HG03469 (cell line): ENCODE results near the gene MAT2B.
A peak's percentile ranks its signal among the peaks of the same experiment; 100 is the strongest.

Experiments used
- ATAC-seq: cut with Tn5 transposase; IDR thresholded peaks from one replicate; pipeline ENCODE4 v1.9.1; 2021; ENCODE audit warnings: mild to moderate bottlenecking, moderate library complexity, moderate number of reproducible peaks; ENCODE audit not compliant: unreplicated experiment

Gene MAT2B

GRCh38 chr5:163505368-163506094 is at the start of gene MAT2B:
Gene MAT2B, plus strand, starts transcription at chr5:163505619. Its CDS starts 68 bp downstream, at chr5:163505687.
- ATAC-seq = peak; percentile 74

- ATAC-seq = no peak
These were observed 49.3 kb upstream of the MAT2B start for GRCh38 chr5:163456029-163456589.

- ATAC-seq = no peak
These were observed 48.6 kb upstream of the MAT2B start for GRCh38 chr5:163456840-163457239.

GRCh38 chr5:163458778-163459385 is 46.5 kb upstream of the MAT2B start:
- no peak for ATAC-seq

DNA sequence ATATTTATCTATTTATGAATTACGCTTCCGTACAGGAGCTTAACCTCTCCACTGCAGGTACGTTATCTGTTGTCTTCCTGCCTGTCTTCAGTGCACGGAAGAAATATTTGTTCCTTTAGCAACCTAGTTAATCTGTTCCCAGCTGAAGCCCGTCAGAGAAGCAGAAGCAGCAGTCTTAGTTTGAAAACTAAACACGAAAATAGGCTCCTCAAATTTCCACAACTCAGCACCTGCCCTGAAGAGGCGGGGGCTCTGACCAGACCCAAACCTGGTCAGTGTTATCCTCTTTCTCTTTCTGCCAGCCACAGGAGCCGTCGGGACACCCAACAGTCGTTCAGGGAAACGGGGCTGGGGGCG is 46.0 kb upstream of the MAT2B start:
- peak; percentile 0 for ATAC-seq

DNA sequence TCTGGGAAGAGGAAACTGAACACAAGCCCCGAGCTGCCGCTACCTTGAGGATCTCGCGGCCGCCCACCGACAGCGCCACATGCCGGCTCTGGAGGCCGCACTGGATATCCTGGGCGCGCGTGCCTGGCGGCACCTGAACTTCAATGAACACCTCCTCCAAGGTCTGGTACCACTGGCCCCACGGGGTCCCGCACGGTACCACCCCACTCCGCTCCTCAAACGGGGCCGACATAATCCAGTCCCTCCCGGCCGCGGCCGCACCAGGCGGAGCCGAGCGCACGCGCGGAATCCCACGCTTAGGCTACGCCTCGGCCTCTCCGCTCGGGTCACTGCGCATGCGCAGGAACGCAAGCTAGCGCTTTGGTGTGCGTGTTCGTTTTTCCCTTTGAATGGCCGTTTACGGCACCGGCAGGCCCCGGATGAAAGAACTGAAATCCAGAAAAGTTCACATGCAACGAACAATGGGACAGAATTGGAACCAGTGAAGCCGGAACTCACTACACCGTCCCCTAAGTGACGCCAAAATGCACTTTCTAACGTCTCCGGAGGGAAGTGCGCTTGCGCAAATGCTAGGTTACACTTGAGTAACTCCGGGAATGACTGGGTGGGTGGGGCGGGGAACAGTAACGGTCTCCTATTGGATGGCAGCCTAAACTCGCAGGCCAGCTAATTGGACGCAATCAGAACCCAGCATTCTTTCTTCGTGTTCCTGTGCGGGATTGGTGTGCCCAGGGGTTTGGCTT is 45.4 kb upstream of the MAT2B start, which contains the start of gene NUDCD2:
NUDCD2 (minus strand) TSS at position 284 of the 743 bp plus-strand sequence; CDS start at position 232, 52 bp downstream.
- ATAC-seq = peak; percentile 69

DNA sequence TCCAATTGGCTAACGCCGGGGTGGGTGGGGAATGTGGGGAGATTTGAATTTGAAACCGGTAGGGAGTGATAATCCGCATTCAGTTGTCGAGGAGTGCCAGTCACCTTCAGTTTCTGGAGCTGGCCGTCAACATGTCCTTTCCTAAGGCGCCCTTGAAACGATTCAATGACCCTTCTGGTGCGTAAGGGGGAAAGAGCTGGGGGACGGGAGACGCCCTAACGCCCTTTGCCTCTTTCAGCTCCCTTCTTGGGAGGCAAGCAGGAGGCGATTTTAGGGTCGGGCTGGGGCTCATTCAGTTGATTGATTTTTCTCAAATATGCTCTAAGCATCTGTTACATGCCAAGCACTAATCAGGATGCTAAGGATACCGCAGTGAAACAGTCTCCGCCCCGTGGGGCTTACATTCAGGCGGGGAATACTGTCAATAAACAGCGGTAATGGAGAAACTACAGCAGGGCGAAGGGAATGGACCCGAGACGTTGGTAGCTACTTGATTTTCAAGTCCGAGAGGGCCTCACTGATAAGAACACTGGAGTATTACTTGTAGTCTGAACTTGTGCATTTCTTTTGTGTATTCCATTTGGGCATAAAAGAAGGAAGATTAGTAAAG is 44.8 kb upstream of the MAT2B start, which contains the start of gene HMMR:
HMMR (plus strand) TSS at position 71 of the 610 bp plus-strand sequence; CDS start at position 132, 61 bp downstream.
- no peak for ATAC-seq

DNA sequence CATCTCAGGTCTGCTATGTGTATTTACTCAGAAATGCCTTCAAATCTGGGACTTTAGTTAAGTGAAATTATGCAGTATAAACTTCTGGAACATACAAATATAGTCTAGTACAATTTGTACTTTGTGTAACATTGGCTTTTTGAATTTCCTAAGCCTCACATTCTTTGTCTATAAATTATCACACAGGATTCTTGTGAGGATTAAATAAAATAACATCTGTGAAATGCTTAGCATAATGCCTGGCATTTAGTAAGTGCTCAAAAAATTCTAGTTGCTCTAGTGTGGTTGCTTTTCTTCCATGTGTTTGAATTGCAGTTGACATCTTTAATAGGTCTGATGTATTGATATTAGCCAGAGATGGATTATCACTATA is 42.4 kb upstream of the MAT2B start:
- no peak for ATAC-seq

GRCh38 chr5:163467682-163468081 is 37.7 kb upstream of the MAT2B start:
- ATAC-seq = no peak

- peak; percentile 90 for ATAC-seq
These were observed 31.7 kb upstream of the MAT2B start for GRCh38 chr5:163473635-163474243.

DNA sequence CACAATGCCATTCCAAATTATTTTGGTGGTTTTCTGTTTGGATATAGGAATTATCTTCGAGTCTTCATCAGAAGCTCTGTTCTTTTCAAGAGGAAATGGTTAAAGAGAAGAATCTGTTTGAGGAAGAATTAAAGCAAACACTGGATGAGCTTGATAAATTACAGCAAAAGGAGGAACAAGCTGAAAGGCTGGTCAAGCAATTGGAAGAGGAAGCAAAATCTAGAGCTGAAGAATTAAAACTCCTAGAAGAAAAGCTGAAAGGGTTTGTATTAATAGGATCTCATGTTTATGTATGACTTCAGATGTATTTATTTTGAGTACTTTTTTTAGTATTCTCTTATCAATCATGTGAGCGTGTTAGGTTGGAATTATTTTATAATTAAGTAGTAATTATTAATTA is 30.0 kb upstream of the MAT2B start:
- ATAC-seq = no peak

- ATAC-seq = no peak
These were observed 27.1 kb upstream of the MAT2B start for GRCh38 chr5:163478126-163478981.

DNA sequence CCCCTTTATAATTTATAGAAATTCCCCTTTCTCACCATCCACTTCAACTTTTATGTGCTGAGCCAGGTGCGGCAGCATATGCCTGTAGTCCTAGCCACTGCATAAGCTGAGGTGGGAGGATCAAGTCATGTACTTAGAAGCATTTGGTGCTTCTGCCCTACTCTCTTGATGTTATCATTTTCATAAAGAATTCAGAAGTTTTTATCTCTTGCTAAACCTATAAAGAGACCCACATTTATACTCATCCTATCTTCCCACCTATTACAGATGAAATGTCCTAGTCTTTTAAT is 26.5 kb upstream of the MAT2B start:
- ATAC-seq = no peak

DNA sequence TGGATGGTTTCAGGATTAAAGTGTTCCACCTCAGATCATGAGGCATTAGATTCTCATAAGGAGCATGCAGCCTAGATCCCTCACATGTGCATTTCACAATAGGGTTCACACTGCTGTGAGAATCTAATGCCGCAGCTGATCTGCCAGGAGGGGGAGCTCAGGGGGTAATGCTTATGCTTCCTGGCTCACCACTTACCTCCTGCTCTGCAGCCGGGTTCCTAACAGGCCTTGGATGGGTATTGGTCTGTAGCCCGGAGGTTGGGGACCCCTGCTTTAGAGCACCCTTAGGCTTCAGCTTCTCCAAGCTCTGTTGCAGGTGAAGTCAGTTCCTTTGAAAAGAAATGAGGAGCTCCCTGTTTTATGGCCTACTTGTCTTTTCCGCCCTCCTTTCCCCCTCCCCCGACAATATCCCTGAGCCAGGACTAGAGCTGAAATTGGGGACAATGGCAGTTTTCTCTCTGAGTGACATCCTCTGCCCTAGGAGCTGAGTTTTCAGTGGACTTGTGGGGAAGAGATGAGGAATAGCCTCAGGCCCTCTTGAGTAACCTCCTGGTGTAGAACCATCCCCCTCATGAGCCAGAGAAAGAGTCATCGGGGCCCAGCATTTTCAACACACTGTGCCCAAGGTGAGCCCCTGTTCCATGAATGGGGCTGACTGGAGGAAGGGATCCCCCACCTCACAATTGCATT is 16.2 kb upstream of the MAT2B start:
- ATAC-seq = no peak

DNA sequence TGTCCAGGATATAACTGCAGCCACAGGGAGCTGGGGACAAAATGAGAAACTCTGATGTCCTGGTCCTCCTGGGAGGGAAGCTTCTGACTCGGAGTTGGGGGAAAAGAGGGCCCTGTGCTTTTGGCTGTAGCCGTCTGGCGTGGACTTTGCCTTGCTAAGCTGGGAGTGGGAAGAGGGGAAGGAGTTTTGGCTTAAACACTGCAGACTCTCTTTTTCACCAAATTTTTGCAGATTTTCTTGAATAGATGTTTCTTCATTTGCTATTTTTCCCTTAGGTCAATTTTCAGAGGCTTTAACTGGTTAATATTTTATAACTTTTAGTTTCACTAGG is 15.7 kb upstream of the MAT2B start:
- no peak for ATAC-seq

DNA sequence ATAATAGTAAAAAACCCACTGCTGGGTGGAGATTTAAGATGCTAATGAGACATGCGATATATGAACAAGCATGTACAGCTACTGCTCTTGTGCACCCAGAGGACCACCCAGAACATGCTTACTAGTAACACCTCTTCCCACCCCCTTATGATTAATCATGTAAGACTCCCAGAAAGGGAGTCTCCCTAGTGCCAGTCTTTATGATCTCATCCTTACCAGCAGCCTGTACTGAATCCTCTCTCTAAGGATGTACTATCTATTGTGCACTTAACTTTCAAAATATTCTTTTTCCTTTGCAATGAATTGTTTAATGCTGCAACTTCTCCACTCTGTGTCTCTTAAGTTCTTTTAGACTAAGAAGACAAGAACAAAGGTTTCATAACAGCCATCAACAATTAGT is 9.1 kb upstream of the MAT2B start:
- ATAC-seq = no peak

DNA sequence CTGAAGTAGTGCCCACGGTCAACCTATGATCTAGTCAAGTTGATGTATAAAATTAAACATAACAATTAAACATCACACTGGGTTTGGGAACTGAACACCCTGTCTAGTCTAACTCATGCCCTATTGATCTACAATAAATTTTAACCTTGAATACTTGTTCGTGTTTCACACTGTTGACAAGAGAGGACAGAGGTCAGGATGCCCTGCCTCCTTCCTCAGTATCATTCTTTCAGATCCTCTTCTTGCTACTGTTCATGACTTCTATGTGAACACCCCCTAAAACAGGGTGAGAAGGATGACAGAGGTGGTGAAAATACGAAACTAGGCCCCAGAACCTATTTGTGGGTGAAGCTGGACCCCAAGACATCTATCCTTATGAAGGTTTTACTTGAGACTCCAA is 8.1 kb upstream of the MAT2B start:
- ATAC-seq = peak; percentile 35

DNA sequence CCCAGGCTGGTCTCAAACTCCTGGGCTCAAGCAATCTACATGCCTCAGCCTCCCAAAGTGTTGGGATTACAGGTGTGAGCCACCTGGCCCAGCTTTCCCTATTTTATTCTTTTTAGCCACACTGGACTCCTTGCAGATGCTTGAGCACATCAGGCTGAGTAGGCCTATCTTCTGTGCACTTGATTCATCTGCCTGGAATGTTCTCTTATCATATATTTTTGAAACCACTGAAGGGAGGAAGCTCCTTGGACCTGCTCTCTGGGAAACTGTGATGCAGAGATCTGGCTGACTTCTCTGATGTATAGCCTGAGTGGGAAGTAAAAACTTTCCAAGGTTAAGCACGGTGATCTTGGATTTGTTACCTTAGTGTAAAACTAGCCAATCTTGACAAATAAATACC is 6.5 kb upstream of the MAT2B start:
- ATAC-seq = no peak

DNA sequence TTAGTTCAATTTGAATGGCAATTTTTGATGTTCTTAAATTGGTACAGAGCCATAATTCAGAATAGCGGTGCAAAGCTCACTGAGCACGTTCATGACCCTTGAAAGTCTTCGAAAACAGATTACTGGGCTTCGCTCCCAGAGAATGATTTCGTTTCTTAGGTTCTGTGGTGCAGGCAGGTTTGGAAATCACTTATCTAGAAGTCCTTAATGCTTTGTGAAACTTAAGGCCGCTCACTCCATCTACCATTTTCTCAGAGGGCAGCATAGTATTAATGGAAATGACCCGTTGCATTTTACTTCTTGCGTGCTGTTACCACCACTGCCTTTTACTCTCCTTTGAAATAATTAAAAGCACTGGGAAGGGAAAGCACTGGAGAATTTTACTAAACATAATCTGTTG is 2.9 kb upstream of the MAT2B start:
- no peak for ATAC-seq
